ENCODE data around the gene SENP5. TPM values are rescaled to one million over a fixed set of nuclear protein-coding genes. Genes with fewer than 3 reads are reported as not detected.

Gene SENP5
- total RNA-seq, 4 donors from 2014 or later: 21.4 to 42.7 (median 31.7) TPM

DNA sequence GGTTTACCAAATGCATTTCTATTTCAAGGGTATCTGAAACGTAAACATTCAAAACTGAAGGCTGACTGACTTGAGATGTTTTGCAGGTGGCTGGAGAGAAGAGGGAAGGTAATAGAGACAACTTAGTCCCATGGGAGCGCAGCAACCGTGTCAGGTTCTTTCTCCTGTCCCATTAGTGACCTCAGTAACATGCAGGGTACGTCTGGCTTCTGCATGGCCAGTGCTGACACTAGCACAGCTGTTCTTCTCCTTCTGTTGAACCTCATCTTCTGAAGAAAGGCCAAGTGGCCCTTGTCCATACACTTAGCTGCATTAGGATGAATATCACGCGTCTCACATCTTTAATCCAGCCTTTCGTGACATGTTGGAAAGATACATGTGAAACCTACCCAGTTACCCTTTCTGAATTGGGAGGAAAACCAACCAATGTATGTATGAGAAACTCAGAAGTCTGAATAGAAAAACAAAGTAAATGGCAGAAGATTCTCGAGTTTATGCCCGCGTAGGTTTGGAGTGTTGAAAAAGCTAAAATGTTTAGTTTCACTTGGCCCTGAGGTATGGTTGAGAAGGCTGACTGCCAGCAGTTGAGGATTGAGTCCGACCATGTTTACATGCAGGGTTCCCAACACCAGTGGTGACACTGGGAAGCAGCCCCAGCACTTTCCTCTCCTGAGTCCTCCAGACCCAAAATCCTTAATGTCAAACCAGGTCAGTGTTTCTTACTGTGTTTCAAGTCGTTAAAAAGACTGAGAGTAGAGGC, 64.3 kb downstream of the SENP5 start:
- H3K9me3 ChIP-seq: no peaks in the 10 kb centered on the region
- intact Hi-C loops (cut with DNase I; ENCODE audit: low total_unique reads): no loop called here
- DNase-seq (no peak), ATAC-seq (peak; percentile 33 to 67)
- H3K4me3 ChIP-seq: no peak overlapping the region
- peaks cover 0 to 79% of the 10 kb centered on the region in 2 donors for H3K36me3 ChIP-seq
- in situ Hi-C loops (cut with MboI; ENCODE audit: low sequenced_read_pairs in 4 of 4): loop anchor here in 1 of 4 donors (25.0 kb wide), 1 partner anchor 370 kb away; the partner anchor contains the start of genes FBXO45 and WDR53
- TF ChIP-seq, protein P1, sequence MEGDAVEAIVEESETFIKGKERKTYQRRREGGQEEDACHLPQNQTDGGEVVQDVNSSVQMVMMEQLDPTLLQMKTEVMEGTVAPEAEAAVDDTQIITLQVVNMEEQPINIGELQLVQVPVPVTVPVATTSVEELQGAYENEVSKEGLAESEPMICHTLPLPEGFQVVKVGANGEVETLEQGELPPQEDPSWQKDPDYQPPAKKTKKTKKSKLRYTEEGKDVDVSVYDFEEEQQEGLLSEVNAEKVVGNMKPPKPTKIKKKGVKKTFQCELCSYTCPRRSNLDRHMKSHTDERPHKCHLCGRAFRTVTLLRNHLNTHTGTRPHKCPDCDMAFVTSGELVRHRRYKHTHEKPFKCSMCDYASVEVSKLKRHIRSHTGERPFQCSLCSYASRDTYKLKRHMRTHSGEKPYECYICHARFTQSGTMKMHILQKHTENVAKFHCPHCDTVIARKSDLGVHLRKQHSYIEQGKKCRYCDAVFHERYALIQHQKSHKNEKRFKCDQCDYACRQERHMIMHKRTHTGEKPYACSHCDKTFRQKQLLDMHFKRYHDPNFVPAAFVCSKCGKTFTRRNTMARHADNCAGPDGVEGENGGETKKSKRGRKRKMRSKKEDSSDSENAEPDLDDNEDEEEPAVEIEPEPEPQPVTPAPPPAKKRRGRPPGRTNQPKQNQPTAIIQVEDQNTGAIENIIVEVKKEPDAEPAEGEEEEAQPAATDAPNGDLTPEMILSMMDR (IDR thresholded peaks at IDR 0.05 in 4 of 5, conservative IDR thresholded peaks at IDR 0.05 in 1 of 5): no peak
- no peak for TF ChIP-seq POLR2A (IDR thresholded peaks at IDR 0.05)
- H3K27me3 ChIP-seq: no peaks in the 10 kb centered on the region
- peak overlapping the region in 2 of 4 donors; percentile 18 to 38 for H3K27ac ChIP-seq
- no peaks in the 10 kb centered on the region for H3K4me1 ChIP-seq

DNA sequence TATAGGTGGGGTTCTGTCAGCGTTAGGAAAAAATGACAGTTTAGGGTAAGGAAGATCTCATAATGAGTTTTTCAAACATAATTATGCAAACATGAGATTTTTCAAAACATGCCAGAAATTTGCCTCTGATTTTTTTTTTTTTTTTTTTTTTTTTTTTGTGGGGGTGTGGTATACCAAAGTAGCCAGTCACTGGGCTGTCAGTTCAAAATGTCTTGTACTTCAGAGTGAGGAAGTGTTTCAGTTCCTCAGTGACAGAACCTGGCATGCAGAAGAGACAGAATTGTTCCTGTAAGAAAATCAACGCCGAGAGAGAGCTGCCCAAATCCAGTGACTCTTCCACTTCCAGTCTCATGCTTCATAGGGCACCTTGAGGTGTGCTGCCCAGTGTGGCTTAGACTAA, 64.9 kb downstream of the SENP5 start:
- Histone ChIP-seq H3K4me3 (no peak overlapping the region), H3K36me3 (peaks cover 0 to 85% of the 10 kb centered on the region in 2 donors)
- in situ Hi-C loops (cut with MboI; ENCODE audit: low sequenced_read_pairs in 4 of 4): loop anchor here in 1 of 4 donors (25.0 kb wide), 1 partner anchor 370 kb away; the partner anchor contains the start of genes FBXO45 and WDR53

DNA sequence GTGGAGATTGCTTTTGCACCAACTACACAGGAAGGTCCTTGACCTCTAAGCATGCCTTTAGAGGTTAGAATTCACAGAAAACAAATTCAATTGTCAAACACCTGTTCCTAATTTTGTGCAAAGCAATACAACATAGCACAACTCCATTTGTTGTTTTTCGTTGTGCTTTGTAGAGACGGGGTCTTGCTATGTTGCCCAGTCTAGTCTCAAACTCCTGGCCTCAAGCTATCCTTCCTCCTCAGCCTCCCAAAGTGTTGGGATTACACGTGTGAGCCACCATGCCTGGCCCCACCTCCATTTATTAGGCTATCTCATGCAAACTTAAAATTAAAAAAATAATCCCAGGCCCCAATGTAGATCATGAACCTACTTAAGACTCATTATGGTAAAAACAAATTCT, 68.6 kb downstream of the SENP5 start:
- peaks cover 0 to 79% of the 10 kb centered on the region in 2 donors for H3K36me3 ChIP-seq
- no peak for ATAC-seq
- no peak overlapping the region for H3K27ac ChIP-seq
- no peaks in the 10 kb centered on the region for H3K27me3 ChIP-seq
- H3K4me3 ChIP-seq: no peak overlapping the region
- no peaks in the 10 kb centered on the region for H3K9me3 ChIP-seq
- H3K4me1 ChIP-seq: peaks cover 14 to 15% of the 10 kb centered on the region in 2 donors
- TF ChIP-seq POLR2A (IDR thresholded peaks at IDR 0.05): no peak
- TF ChIP-seq, protein P1 (IDR thresholded peaks at IDR 0.05 in 4 of 5, conservative IDR thresholded peaks at IDR 0.05 in 1 of 5): no peak
- in situ Hi-C loops (cut with MboI; ENCODE audit: low sequenced_read_pairs in 4 of 4): loop anchor here in 1 of 4 donors (25.0 kb wide), 1 partner anchor 374 kb away; the partner anchor contains the start of genes FBXO45 and WDR53
- intact Hi-C loops (cut with DNase I; ENCODE audit: low total_unique reads): no loop called here
- DNase-seq: no peak

More for the DNA sequence above, 64.9 kb downstream of the SENP5 start:
- Histone ChIP-seq H3K27ac (peak overlapping the region in 2 of 4 donors; percentile 18 to 38), H3K27me3 (no peaks in the 10 kb centered on the region), H3K9me3 (no peaks in the 10 kb centered on the region), H3K4me1 (no peaks in the 10 kb centered on the region)
- TF ChIP-seq POLR2A (IDR thresholded peaks at IDR 0.05): no peak
- TF ChIP-seq, protein P1 (IDR thresholded peaks at IDR 0.05 in 4 of 5, conservative IDR thresholded peaks at IDR 0.05 in 1 of 5): no peak
- ATAC-seq: peak in 1 of 2 donors; percentile 22
- DNase-seq: no peak
- intact Hi-C loops (cut with DNase I; ENCODE audit: low total_unique reads): no loop called here

DNA sequence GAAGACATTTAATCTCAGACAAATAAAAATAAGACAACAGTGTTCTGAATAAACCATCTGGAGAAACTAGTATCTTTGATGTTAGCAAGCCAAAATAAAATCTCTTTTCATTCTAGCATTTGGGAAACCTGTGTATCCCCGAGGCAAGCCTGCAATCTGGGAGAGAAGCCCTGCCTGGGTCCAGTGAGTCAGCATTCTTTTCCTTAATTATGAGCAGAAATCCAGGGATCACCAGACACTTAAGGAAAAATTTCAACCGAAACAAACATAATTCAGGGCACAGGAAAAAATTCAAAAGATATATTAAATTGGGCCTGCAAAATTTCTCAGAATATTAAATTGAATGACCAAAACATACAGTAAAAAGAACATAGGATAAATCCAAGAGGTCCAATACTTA, 70.4 kb downstream of the SENP5 start:
- no peaks in the 10 kb centered on the region for H3K27me3 ChIP-seq
- no peak for ATAC-seq
- H3K36me3 ChIP-seq: peaks cover 0 to 62% of the 10 kb centered on the region in 2 donors
- H3K27ac ChIP-seq: peak overlapping the region in 1 of 4 donors; percentile 41
- no peak for DNase-seq
- TF ChIP-seq, protein P1 (IDR thresholded peaks at IDR 0.05 in 4 of 5, conservative IDR thresholded peaks at IDR 0.05 in 1 of 5): no peak
- no peak for TF ChIP-seq POLR2A (IDR thresholded peaks at IDR 0.05)
- no peaks in the 10 kb centered on the region for H3K9me3 ChIP-seq
- in situ Hi-C loops (cut with MboI; ENCODE audit: low sequenced_read_pairs in 4 of 4) (loop anchor here in 1 of 4 donors (25.0 kb wide), 1 partner anchor 376 kb away; the partner anchor contains the start of genes FBXO45 and WDR53), intact Hi-C loops (cut with DNase I; ENCODE audit: low total_unique reads) (no loop called here)
- H3K4me3 ChIP-seq: no peak overlapping the region
- H3K4me1 ChIP-seq: peaks cover 15 to 19% of the 10 kb centered on the region in 2 donors
